ENCODE data around the gene TOPBP1. TPM values are rescaled to one million over a fixed set of nuclear protein-coding genes. Genes with fewer than 3 reads are reported as not detected.

The TOPBP1 gene
- total RNA-seq, 2 experiments from 2014 or later: 29.1 to 32.4 TPM

GRCh38 chr3:133697960-133698359 lies 36.2 kb upstream of the TOPBP1 start:
- POLR2A ChIA-PET: no interaction called here
- Histone ChIP-seq H3K9me3 (ENCODE audit: control insufficient read depth in 1 of 2, insufficient read depth in 1 of 2, low read length in 2 of 2) (peaks cover 0 to 4% of the 10 kb centered on the region in 2 experiments), H3K36me3 (ENCODE audit: insufficient read depth, low read length) (no peaks in the 10 kb centered on the region), H3K4me3 (ENCODE audit: low read length) (no peak overlapping the region), H3K27me3 (ENCODE audit: control insufficient read depth in 1 of 2, insufficient read depth in 2 of 2, low read length in 2 of 2) (no peaks in the 10 kb centered on the region), H3K27ac (ENCODE audit: low read depth in 1 of 2, low read length in 2 of 2) (no peak overlapping the region), H3K4me1 (ENCODE audit: insufficient read depth, low read length) (no peaks in the 10 kb centered on the region)
- TF ChIP-seq CTCF (IDR thresholded peaks at IDR 0.05): no peak
- intact Hi-C loops (cut with DNase I, micrococcal nuclease): no loop called here
- no peaks in the 10 kb centered on the region for H3K36me3 Mint-ChIP-seq (ENCODE audit: low read depth)
- H3K9me3 Mint-ChIP-seq: no peaks in the 10 kb centered on the region
- H3K27ac Mint-ChIP-seq: no peak overlapping the region
- DNase-seq (no peak), ATAC-seq (ENCODE audit: poor library complexity) (no peak)
- H3K4me1 Mint-ChIP-seq (ENCODE audit: low read depth): no peaks in the 10 kb centered on the region
- no peak overlapping the region for H3K4me3 Mint-ChIP-seq
- CTCF ChIA-PET: no interaction called here
- peaks cover 8% of the 10 kb centered on the region for H3K27me3 Mint-ChIP-seq

- H3K27me3 Mint-ChIP-seq: peaks cover 7% of the 10 kb centered on the region
- no peaks in the 10 kb centered on the region for H3K9me3 Mint-ChIP-seq
- no peak overlapping the region for H3K27ac ChIP-seq (ENCODE audit: low read depth in 1 of 2, low read length in 2 of 2)
- H3K36me3 Mint-ChIP-seq (ENCODE audit: low read depth): no peaks in the 10 kb centered on the region
- no peak overlapping the region for H3K4me3 ChIP-seq (ENCODE audit: low read length)
- ChIA-PET POLR2A (no interaction called here), CTCF (no interaction called here)
- no peak for ATAC-seq (ENCODE audit: poor library complexity)
- intact Hi-C loops (cut with DNase I, micrococcal nuclease): no loop called here
- peaks cover 0 to 4% of the 10 kb centered on the region in 2 experiments for H3K9me3 ChIP-seq (ENCODE audit: control insufficient read depth in 1 of 2, insufficient read depth in 1 of 2, low read length in 2 of 2)
- H3K4me1 Mint-ChIP-seq (ENCODE audit: low read depth): no peaks in the 10 kb centered on the region
- TF ChIP-seq CTCF (IDR thresholded peaks at IDR 0.05): no peak
- no peaks in the 10 kb centered on the region for H3K4me1 ChIP-seq (ENCODE audit: insufficient read depth, low read length)
- DNase-seq: no peak
- no peaks in the 10 kb centered on the region for H3K36me3 ChIP-seq (ENCODE audit: insufficient read depth, low read length)
- H3K27ac Mint-ChIP-seq: no peak overlapping the region
- no peak overlapping the region for H3K4me3 Mint-ChIP-seq
- no peaks in the 10 kb centered on the region for H3K27me3 ChIP-seq (ENCODE audit: control insufficient read depth in 1 of 2, insufficient read depth in 2 of 2, low read length in 2 of 2)
Measured at GRCh38 chr3:133695560-133696171, 33.9 kb upstream of the TOPBP1 start.

GRCh38 chr3:133694288-133695268 lies 32.8 kb upstream of the TOPBP1 start:
- no peak overlapping the region for H3K27ac ChIP-seq (ENCODE audit: low read depth in 1 of 2, low read length in 2 of 2)
- no peaks in the 10 kb centered on the region for H3K27me3 Mint-ChIP-seq
- no peaks in the 10 kb centered on the region for H3K27me3 ChIP-seq (ENCODE audit: control insufficient read depth in 1 of 2, insufficient read depth in 2 of 2, low read length in 2 of 2)
- intact Hi-C loops (cut with DNase I, micrococcal nuclease): no loop called here
- H3K9me3 ChIP-seq (ENCODE audit: control insufficient read depth in 1 of 2, insufficient read depth in 1 of 2, low read length in 2 of 2): peaks cover 0 to 4% of the 10 kb centered on the region in 2 experiments
- ATAC-seq (ENCODE audit: poor library complexity) (no peak), DNase-seq (no peak)
- H3K27ac Mint-ChIP-seq: no peak overlapping the region
- H3K9me3 Mint-ChIP-seq: no peaks in the 10 kb centered on the region
- no peak overlapping the region for H3K4me3 Mint-ChIP-seq
- POLR2A ChIA-PET: no interaction called here
- H3K36me3 Mint-ChIP-seq (ENCODE audit: low read depth): no peaks in the 10 kb centered on the region
- CTCF ChIA-PET: no interaction called here
- H3K36me3 ChIP-seq (ENCODE audit: insufficient read depth, low read length): no peaks in the 10 kb centered on the region
- H3K4me3 ChIP-seq (ENCODE audit: low read length): no peak overlapping the region
- no peak for TF ChIP-seq CTCF (IDR thresholded peaks at IDR 0.05)
- no peaks in the 10 kb centered on the region for H3K4me1 ChIP-seq (ENCODE audit: insufficient read depth, low read length)
- no peaks in the 10 kb centered on the region for H3K4me1 Mint-ChIP-seq (ENCODE audit: low read depth)

Measured in CD4-positive, alpha-beta T cell (primary cell).